ENCODE measurements around the gene SEMA3E.

DNA sequence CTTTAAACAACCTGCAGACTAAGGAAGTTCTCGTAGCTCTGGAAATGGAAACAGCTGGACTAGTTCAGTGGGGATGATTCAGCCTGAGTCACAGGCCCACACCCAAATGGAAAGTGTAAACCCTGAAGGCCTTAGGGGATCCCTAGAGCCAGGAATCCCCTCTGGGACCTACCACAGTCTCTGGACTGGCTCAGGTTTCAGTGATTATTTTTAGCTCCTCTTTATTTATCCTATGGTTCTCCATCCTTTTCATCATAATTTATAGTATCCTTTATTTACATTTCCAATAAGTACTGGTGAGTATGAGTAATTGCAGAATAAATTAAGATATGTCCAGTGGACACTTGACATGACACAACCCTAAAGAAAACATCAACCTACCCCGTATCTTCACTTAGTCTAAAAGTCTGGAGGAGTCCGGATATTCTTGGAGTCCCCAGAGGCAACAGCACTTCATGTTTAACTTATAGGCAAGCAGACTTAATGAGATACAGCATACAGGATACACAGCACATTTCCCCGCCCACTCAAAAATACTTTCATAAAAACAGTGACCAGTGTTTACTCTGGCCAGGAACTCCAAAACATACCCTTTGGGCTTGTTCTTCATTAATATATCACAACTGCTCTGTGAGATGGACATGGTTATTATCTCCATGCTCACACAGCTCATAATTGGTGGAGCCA lies 28.4 kb upstream of the SEMA3E start:
- TF ChIP-seq, protein P1, sequence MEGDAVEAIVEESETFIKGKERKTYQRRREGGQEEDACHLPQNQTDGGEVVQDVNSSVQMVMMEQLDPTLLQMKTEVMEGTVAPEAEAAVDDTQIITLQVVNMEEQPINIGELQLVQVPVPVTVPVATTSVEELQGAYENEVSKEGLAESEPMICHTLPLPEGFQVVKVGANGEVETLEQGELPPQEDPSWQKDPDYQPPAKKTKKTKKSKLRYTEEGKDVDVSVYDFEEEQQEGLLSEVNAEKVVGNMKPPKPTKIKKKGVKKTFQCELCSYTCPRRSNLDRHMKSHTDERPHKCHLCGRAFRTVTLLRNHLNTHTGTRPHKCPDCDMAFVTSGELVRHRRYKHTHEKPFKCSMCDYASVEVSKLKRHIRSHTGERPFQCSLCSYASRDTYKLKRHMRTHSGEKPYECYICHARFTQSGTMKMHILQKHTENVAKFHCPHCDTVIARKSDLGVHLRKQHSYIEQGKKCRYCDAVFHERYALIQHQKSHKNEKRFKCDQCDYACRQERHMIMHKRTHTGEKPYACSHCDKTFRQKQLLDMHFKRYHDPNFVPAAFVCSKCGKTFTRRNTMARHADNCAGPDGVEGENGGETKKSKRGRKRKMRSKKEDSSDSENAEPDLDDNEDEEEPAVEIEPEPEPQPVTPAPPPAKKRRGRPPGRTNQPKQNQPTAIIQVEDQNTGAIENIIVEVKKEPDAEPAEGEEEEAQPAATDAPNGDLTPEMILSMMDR (IDR thresholded peaks at IDR 0.05; ENCODE audit: poor library complexity) = no peak
- TF ChIP-seq EZH2 (IDR thresholded peaks at IDR 0.05; ENCODE audit: borderline replicate concordance) = no peak
